Endothelial cell (in vitro differentiated cells): ENCODE results near the gene PRSS53. TPM values are rescaled to one million over a fixed set of nuclear protein-coding genes. Genes with fewer than 3 reads are reported as not detected.
A peak's percentile ranks its signal among the peaks of the same experiment; 100 is the strongest.

Experiments
- DNase-seq: peaks from one replicate; pipeline ENCODE4 v3.0.0; 2021; ENCODE audit warnings: low spot score
- H3K27ac Mint-ChIP-seq: one replicate; pipeline ENCODE4 v1.8.0; 2021; ENCODE audit warnings: mixed read lengths, inconsistent platforms; ENCODE audit not compliant: unreplicated experiment
- H3K27me3 Mint-ChIP-seq: one replicate; pipeline ENCODE4 v1.8.0; 2021; ENCODE audit warnings: mild to moderate bottlenecking, moderate library complexity, mixed read lengths, inconsistent platforms; ENCODE audit not compliant: unreplicated experiment
- H3K36me3 Mint-ChIP-seq: one replicate; pipeline ENCODE4 v1.8.0; 2021; ENCODE audit warnings: mild to moderate bottlenecking, low read depth, mixed read lengths, inconsistent platforms; ENCODE audit not compliant: unreplicated experiment
- H3K4me1 Mint-ChIP-seq: one replicate; pipeline ENCODE4 v1.8.0; 2021; ENCODE audit warnings: mild to moderate bottlenecking, mixed read lengths, inconsistent platforms; ENCODE audit not compliant: unreplicated experiment
- H3K4me3 Mint-ChIP-seq: one replicate; pipeline ENCODE4 v1.8.0; 2021; ENCODE audit warnings: mild to moderate bottlenecking, mixed read lengths, inconsistent platforms; ENCODE audit not compliant: unreplicated experiment
- H3K9me3 Mint-ChIP-seq: one replicate; pipeline ENCODE4 v1.8.0; 2021; ENCODE audit warnings: mixed read lengths, inconsistent platforms; ENCODE audit not compliant: unreplicated experiment
- total RNA-seq: library from RNA; stranded (reverse); fragmentation: NEBNext Ultra II Directional; extraction: Animal tissue kit (Norgen Biotek cat#: 25700); gene quantifications from one replicate; pipeline ENCODE4 v1.2.1, GENCODE V29; 2021; ENCODE audit not compliant: unreplicated experiment
- TF ChIP-seq, protein P1 (sequence below): fragments of 200-600 bp; sonication (generic); IDR thresholded peaks from one replicate; pipeline ENCODE4 v1.5.0; 2021; ENCODE audit warnings: antibody characterized with exemption; ENCODE audit not compliant: unreplicated experiment

PRSS53 gene
- total RNA-seq, 1 donor from 2014 or later = 1.8 TPM

DNA sequence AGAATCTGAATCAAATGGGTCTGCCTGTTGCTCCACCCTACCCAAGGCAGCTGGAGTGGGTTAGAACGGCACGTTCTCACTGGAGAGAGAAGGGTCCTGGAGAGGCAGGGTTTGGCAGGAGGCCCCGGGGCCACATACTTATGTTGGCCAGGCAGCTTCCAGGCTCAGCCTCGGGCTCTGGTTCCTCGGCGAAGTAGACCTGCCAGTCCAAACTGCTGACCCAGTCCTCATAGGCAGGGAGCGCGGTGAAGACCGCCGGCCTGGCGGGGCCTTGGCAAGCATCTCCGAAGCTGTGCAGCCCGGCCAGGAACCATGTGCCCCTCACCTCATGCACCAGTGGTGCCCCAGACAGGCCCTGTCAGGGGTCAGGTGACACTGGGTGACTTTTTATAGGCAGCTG is 4.8 kb downstream of the PRSS53 start:
- Mint-ChIP-seq H3K9me3 (no peaks in the 10 kb centered on the region), H3K27me3 (peaks cover 23% of the 10 kb centered on the region), H3K27ac (no peak overlapping the region), H3K4me1 (peaks cover 2% of the 10 kb centered on the region), H3K36me3 (peaks cover 20% of the 10 kb centered on the region), H3K4me3 (no peak overlapping the region)
- TF ChIP-seq, protein P1, sequence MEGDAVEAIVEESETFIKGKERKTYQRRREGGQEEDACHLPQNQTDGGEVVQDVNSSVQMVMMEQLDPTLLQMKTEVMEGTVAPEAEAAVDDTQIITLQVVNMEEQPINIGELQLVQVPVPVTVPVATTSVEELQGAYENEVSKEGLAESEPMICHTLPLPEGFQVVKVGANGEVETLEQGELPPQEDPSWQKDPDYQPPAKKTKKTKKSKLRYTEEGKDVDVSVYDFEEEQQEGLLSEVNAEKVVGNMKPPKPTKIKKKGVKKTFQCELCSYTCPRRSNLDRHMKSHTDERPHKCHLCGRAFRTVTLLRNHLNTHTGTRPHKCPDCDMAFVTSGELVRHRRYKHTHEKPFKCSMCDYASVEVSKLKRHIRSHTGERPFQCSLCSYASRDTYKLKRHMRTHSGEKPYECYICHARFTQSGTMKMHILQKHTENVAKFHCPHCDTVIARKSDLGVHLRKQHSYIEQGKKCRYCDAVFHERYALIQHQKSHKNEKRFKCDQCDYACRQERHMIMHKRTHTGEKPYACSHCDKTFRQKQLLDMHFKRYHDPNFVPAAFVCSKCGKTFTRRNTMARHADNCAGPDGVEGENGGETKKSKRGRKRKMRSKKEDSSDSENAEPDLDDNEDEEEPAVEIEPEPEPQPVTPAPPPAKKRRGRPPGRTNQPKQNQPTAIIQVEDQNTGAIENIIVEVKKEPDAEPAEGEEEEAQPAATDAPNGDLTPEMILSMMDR = no peak
- DNase-seq = no peak

DNA sequence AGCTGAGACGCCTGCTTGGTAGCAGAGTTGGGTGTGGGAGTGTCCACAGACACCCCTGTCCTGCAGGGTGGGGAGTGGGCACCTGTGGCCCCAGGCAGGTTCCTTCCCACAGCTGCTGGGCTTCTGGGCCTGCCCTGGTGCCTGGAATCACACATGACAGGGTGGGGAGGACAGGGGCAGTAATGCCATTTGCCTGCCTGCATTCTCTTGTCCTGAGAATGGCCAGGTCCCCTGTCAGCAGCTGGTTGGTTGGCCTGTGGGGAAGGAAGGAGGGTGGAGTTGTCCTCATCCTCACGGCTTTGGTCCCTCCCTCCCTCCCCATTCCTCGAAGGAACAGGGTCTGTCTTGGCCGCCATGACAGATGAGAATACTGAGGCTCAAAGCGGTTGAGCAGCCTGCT is 5.2 kb downstream of the PRSS53 start:
- peaks cover 2% of the 10 kb centered on the region for H3K4me1 Mint-ChIP-seq
- no peaks in the 10 kb centered on the region for H3K9me3 Mint-ChIP-seq
- no peak overlapping the region for H3K4me3 Mint-ChIP-seq
- peaks cover 23% of the 10 kb centered on the region for H3K36me3 Mint-ChIP-seq
- DNase-seq = no peak
- TF ChIP-seq, protein P1 = no peak
- H3K27ac Mint-ChIP-seq = no peak overlapping the region
- H3K27me3 Mint-ChIP-seq = peaks cover 23% of the 10 kb centered on the region

DNA sequence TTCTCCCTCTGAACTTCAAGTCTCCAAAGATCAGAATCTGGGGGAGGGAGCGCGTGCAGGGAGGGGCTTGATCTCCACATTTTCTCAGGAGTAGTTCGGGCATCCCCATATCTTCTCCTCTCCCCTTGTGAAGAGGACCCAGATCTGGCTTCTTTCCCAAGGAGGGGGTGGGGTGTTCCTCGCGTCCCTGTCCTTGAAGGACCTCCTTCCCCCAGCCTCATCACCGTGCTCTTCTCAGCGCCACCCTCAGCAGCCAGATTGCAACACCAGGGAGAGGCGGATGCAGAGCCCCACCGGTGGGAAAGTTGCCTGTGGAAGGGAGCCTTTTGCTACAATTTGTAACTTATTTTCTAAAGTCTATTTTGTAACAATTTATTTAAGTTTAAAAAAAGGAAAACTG is 5.7 kb downstream of the PRSS53 start:
- peaks cover 26% of the 10 kb centered on the region for H3K27me3 Mint-ChIP-seq
- DNase-seq = no peak
- TF ChIP-seq, protein P1 = no peak
- no peak overlapping the region for H3K27ac Mint-ChIP-seq
- no peaks in the 10 kb centered on the region for H3K9me3 Mint-ChIP-seq
- no peak overlapping the region for H3K4me3 Mint-ChIP-seq
- H3K36me3 Mint-ChIP-seq = peaks cover 28% of the 10 kb centered on the region
- H3K4me1 Mint-ChIP-seq = peaks cover 2% of the 10 kb centered on the region

DNA sequence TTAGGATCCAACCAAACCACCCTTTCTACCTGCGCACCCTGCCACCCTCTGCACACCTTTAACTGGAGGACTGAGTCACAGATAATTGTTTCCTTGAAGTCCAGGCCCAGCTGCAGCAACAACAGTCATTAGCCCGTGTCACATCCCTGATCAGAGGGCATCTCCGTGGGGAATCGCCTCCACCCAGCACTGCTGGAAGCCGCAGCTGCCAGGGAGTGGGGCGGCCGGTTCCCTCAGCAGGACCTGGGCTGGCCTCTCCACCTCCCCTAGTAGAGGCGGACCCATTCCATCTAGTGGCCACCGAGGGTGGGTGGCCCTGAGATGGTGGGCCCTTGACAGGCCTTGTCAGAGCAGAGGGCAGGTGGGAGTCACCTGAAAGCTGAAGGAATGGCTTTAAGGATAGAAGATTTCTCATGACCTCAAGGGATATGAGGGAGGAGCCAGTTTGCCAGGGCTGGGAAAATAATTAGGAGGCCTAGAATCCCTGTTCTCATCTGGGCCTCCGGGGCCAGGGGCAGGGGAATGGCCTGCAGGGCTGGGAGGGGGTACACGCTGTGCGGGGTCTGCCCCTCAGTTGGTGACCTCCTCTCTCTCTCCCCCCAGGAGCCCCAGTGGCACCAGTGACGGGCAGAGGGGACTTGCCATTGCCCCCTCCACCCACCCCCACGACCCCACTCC is 6.2 kb downstream of the PRSS53 start:
- H3K27me3 Mint-ChIP-seq = peaks cover 29% of the 10 kb centered on the region
- TF ChIP-seq, protein P1 = no peak
- peak overlapping the region; percentile 44 for H3K27ac Mint-ChIP-seq
- peaks cover 2% of the 10 kb centered on the region for H3K4me1 Mint-ChIP-seq
- H3K4me3 Mint-ChIP-seq = peak overlapping the region; percentile 40
- H3K36me3 Mint-ChIP-seq = peaks cover 31% of the 10 kb centered on the region
- no peak for DNase-seq
- no peaks in the 10 kb centered on the region for H3K9me3 Mint-ChIP-seq
